ENCODE measurements around the gene SNX11.

- no peak for TF ChIP-seq EP300 (IDR thresholded peaks at IDR 0.05)
- TF ChIP-seq CTCF (IDR thresholded peaks at IDR 0.05), result no peak
- TF ChIP-seq POLR2A (IDR thresholded peaks at IDR 0.05), result no peak
- TF ChIP-seq POLR2AphosphoS5 (IDR thresholded peaks at IDR 0.05), result no peak
Observed at GRCh38 chr17:48148854-48149786, 41.6 kb downstream of the SNX11 start.

Measured in suprapubic skin (tissue), 4 donors.